ENCODE results near the gene TIMM13.

GRCh38 chr19:2408247-2408646, 19.1 kb downstream of the TIMM13 start:
- TF ChIP-seq EZH2 (IDR thresholded peaks at IDR 0.05; ENCODE audit: low read length) = no peak
- TF ChIP-seq, protein P1, sequence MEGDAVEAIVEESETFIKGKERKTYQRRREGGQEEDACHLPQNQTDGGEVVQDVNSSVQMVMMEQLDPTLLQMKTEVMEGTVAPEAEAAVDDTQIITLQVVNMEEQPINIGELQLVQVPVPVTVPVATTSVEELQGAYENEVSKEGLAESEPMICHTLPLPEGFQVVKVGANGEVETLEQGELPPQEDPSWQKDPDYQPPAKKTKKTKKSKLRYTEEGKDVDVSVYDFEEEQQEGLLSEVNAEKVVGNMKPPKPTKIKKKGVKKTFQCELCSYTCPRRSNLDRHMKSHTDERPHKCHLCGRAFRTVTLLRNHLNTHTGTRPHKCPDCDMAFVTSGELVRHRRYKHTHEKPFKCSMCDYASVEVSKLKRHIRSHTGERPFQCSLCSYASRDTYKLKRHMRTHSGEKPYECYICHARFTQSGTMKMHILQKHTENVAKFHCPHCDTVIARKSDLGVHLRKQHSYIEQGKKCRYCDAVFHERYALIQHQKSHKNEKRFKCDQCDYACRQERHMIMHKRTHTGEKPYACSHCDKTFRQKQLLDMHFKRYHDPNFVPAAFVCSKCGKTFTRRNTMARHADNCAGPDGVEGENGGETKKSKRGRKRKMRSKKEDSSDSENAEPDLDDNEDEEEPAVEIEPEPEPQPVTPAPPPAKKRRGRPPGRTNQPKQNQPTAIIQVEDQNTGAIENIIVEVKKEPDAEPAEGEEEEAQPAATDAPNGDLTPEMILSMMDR (optimal IDR thresholded peaks at IDR 0.05 in 1 of 3, IDR thresholded peaks at IDR 0.05 in 1 of 3, conservative IDR thresholded peaks at IDR 0.05 in 1 of 3; ENCODE audit: extremely low read depth in 1 of 3, insufficient read depth in 2 of 3, low read length in 3 of 3) = no peak
